Inflammatory macrophage treated with lipopolysaccharide for 1 hour (primary cell): Measurements from ENCODE around the gene COX7A1.
"Not testable (repeated sequence)": the region's sequence is repeated elsewhere in the genome, so short reads cannot be mapped to it uniquely, and the experiment has no call there.

Experiments
- DNase-seq, 2 donors: peaks; one replicate each; pipeline ENCODE4 v3.0.0-alpha.2; 2020 to 2022

COX7A1 gene

GRCh38 chr19:36141039-36141927 lies 11.0 kb downstream of the COX7A1 start:
- DNase-seq, result peak; percentile 76 to 96

- DNase-seq, result peak; percentile 73 to 77
Observed at GRCh38 chr19:36140304-36141038, 11.8 kb downstream of the COX7A1 start.

DNA sequence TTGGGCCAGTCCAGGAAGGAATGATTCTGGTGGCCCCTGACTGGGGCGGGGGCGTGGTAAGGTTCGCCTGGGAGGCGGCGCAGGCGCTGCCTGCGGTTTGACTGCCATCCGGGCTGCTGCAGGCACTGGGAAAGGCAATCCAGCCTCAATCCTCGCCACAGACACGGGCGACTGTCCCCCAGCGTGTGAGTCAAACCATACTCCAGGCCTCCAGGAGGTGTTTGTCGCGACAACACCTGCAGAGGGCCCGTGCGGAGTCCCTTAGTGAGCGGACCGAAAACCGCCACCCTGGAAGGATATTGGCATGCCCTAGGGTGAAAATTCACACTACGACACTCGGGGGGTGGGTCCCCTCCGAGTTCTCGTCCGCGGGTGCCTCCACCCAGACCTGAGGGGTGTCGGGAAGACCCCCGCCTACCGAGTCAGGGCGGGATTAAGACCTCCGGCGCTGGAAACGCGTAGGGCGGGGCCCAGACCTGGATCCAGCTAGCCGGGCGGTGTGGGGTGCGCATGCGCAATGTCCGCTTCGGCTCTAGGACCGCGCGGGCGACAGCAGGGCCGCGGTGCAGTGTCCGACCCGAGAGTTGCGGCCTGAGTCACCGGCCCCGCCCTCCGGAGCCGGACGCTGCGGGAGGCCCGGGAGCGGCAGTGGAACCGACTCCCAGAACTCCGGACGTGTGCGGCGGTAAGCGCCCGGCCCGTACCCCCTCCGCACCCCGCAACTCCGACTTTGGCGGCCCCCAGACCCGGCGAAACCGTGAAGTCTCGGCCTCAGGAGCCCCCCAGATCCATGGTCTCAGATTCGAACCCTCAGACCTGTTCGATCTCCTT lies 12.6 kb downstream of the COX7A1 start, which contains the start of gene CAPNS1:
Gene CAPNS1 (plus strand): TSS at position 594 of the 831 bp plus-strand sequence. CDS start 946 bp downstream, outside the sequence.
- DNase-seq, result peak; percentile 94 to 96

GRCh38 chr19:36139120-36139472 lies 13.2 kb downstream of the COX7A1 start:
- no peak for DNase-seq

GRCh38 chr19:36136964-36137686 lies 15.1 kb downstream of the COX7A1 start:
- peak; percentile 23 to 36 for DNase-seq

GRCh38 chr19:36134867-36135266 lies 17.4 kb downstream of the COX7A1 start:
- DNase-seq, result not testable (repeated sequence)

DNA sequence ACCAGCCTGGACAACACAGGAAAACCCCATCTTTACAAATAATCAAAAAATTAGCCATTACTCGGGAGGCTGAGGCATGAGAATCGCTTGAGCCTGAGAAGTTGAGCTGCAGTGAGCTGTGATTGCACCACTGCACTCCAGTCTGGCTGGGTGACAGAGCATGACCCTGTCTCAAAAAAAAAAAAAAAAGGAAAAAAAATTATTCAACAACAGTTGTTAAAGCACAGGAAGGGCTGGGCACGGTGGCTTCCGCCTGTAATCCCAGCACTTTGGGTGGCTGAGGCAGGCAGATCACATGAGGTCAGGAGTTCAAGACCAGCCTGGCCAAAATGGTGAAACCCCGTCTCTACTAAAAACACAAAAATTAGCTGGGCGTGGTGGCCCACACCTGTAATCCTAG lies 21.0 kb downstream of the COX7A1 start:
- DNase-seq, result peak; percentile 57 to 58

GRCh38 chr19:36128392-36128736 lies 23.9 kb downstream of the COX7A1 start:
- DNase-seq, result peak; percentile 41 to 49

DNA sequence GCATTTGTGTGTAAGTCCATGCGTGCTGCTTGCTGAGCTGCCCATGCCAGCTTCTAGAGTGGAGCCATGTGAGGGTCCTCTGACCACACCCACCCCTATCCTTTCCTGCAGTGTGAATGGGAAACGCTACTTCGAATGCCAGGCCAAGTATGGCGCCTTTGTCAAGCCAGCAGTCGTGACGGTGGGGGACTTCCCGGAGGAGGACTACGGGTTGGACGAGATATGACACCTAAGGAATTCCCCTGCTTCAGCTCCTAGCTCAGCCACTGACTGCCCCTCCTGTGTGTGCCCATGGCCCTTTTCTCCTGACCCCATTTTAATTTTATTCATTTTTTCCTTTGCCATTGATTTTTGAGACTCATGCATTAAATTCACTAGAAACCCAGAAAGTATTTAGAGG lies 26.7 kb downstream of the COX7A1 start:
- no peak for DNase-seq

- DNase-seq, result no peak
Observed at GRCh38 chr19:36121486-36122124, 30.6 kb downstream of the COX7A1 start.

DNA sequence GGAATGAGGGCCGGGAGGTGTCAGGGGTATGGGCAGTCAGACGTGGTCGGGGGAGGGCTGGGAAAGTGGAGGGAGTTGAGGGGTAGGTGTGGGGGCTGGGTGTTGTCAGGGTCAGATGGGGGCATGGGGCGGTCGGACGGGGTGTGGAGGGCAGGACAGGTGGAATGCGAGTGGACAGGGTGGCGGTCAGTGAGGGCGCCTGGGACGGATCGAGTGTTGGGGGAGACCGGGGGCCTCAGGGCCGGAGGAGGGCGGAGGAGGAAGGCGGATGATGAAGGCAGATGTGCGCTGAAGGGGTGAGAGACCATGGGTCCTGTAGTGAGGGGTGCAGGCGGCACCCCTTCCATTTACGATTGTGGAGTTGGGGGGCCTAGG lies 31.3 kb downstream of the COX7A1 start:
- DNase-seq, result no peak

DNA sequence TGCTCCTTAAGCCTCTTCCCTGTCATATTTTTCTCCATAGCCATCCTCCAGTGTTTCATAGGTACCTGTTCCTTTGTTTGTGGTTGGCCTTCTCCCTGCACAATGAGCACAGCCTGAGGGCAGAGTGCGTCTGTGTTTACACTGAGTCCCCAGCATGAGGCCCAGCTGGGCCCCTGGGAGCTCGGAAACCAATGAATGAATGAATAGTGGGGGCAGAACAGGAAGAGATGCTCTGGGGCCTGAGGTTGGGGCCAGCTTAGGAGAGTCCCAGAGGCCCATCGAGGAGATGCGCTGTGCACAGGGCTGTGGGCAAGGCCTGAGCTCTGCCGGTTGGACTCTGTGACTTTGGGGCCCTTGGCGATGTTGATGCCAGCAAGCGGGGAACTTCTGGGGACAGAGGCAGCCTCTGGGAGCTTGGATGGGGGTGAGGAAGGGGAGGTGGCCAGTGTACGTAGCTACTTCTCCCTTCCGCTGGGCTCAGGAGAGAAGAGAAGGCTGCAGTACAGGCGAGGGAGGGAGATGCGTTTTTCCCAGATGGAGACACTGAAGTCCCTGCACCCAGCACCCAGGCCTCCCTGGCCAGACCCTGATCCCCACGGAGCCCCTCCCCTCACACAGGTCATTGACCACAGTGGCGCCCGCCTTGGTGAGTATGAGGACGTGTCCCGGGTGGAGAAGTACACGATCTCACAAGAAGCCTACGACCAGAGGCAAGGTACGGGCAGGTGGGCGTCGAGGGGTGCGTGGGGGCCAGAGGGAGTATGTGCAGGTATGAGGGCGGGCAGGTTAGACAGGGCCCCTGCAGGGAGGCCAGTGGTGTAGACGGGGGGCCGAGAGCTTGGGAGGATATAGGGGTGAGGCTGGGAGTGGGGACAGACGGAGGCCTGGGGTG lies 31.9 kb downstream of the COX7A1 start:
- no peak for DNase-seq

DNA sequence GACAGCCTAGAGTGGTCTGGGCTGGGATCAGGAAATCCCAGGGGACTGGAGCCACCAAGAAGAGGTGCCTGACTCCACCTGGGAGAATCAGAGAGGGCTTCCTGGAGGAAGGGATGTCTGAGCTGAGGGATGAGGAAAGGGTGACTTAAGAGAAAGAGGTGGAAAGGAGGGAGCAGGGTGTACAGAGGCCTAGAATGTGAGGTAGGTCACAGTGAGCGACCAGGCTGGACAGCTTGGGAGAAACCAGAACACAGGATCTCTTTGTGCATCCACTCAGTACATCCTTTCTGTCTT lies 36.0 kb downstream of the COX7A1 start:
- no peak for DNase-seq

DNA sequence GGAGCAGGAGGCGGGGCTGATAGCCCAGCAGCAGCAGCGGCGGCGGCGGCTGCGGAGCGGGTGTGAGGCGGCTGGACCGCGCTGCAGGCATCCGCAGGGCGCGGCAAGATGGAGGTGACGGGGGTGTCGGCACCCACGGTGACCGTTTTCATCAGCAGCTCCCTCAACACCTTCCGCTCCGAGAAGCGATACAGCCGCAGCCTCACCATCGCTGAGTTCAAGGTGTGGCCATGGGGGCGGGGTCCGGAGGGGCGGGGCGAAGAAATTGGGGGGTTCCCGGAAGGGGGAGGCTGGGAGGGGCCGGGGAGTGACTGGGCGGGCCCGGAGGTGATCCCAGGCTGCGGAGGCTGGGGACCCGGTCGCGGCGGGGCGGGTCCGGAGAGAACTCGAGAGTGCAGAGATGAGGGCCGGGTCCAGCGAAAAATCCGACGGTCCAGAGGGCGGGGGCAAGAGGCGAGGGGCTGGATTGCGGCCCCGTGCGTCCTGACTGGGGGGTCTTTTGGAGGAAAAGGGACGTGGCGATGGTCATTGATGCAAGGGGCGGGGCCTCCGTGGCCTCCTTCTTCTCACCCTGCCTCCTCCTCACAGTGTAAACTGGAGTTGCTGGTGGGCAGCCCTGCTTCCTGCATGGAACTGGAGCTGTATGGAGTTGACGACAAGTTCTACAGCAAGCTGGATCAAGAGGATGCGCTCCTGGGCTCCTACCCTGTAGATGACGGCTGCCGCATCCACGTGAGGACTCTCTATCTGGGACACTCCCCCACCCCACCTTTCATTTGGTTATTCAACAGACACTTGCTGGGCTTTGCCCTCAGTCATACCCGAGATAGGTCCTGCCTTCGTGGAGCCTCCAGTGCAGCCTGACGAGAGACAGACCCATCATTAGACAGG lies 36.5 kb downstream of the COX7A1 start, which contains the start of gene TBCB:
Gene TBCB (plus strand): TSS at position 16 of the 891 bp plus-strand sequence. CDS start 93 bp downstream, at position 109.
- peak; percentile 71 to 82 for DNase-seq

DNA sequence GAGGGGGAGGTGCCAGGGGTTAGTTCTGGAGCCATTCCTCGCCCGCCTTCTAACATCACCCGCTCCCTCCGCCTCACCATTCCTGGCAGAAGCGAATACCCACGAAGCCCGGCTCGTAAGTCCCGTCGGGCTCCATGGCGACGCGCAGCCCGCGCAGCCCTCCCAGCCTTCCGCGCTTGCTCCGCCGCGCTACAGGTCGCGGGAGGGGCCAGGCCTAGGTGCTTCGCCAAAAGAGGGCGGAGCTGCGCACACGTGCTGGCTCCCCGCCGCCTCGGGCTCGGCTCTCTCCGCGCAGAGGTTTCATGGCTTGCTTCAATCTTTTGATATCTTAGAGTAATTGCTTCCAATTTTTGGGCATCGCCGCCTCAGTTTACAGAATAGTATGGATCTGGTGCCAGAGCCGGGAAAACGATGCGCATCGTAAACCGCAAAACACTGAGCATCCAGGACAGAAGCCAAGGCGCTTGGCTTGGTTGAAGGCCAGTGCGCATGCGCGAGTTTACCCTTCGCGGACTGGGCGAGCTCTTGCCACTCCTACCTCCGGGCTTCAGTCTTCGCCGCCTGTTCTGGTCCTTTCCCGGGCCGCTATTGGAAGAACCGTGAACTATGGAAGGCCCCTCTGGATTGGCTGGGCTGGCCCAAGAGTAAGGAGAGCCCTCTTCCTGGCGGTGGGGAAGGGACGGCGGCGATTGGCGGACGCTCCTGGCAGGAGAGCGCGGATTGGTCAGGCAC lies 37.4 kb downstream of the COX7A1 start, which contains the start of gene POLR2I:
Gene POLR2I (minus strand): TSS at position 155 of the 732 bp plus-strand sequence. CDS start 19 bp downstream, at position 136.
- peak; percentile 99 to 100 for DNase-seq

GRCh38 chr19:36113894-36114720 lies 38.1 kb downstream of the COX7A1 start:
- DNase-seq, result no peak

DNA sequence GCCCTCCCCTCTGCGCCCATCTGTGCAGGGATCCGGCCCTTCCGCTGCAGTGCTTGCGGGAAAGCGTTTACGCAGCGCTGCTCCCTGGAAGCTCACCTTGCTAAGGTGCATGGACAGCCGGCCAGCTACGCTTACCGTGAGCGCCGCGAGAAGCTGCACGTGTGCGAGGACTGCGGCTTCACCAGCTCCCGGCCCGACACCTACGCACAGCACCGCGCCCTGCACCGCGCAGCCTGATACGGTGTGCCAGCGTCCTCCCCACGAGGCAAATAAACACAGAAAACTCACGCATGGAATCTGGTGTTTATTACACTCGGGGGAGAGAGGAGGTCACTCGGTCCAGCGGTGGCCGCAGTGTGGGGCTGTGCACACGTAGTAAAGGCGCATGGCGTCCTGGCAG lies 38.8 kb downstream of the COX7A1 start:
- no peak for DNase-seq

- no peak for DNase-seq
Observed at GRCh38 chr19:36112678-36113077, 39.6 kb downstream of the COX7A1 start.
